CD4-positive, alpha-beta T cell (primary cell): ENCODE results near the gene SGTA. TPM values are rescaled to one million over a fixed set of nuclear protein-coding genes. Genes with fewer than 3 reads are reported as not detected.
A peak's percentile ranks its signal among the peaks of the same experiment; 100 is the strongest.

Experiments used
- ATAC-seq: fragments of 200-7000 bp; cut with Tn5 transposase; one replicate; pipeline ENCODE4 v1.10.0; 2022; ENCODE audit warnings: mild to moderate bottlenecking; ENCODE audit not compliant: poor library complexity
- CTCF ChIA-PET: fragments of 350-600 bp; sonication (Branson Sonifier 250); formaldehyde crosslinking; loops from one replicate; lab custom pipeline; 2021; ENCODE audit warnings: antibody characterized with exemption, inconsistent platforms; lab: Charles Lee
- POLR2A ChIA-PET: fragments of 350-600 bp; sonication (Branson Sonifier 250); formaldehyde crosslinking; loops from one replicate; lab custom pipeline; 2021; ENCODE audit warnings: antibody characterized with exemption, inconsistent platforms; lab: Charles Lee
- DNase-seq, 14 experiments: peaks; one replicate each; pipeline ENCODE4 v3.0.0-alpha.2; 2013 to 2020; ENCODE audit warnings: mixed read lengths in 2 of 14
- H3K27ac ChIP-seq, 2 donors: one replicate each; pipeline versions ENCODE4 v1.5.1 to v1.7.0; 2013; ENCODE audit warnings: low read length in 2 of 2, low read depth in 1 of 2, mild to moderate bottlenecking in 1 of 2
- H3K27me3 ChIP-seq, 2 experiments: 1 replicate in 1 of 2; 2 replicates in 1 of 2; pipeline versions ENCODE4 v1.6.1 to v1.7.0; 2013; ENCODE audit warnings: low read length in 2 of 2, control low read depth in 1 of 2, mild to moderate bottlenecking in 1 of 2, moderate library complexity in 1 of 2; ENCODE audit not compliant: insufficient read depth in 2 of 2, control insufficient read depth in 1 of 2
- H3K36me3 ChIP-seq: one replicate; pipeline ENCODE4 v1.6.1; 2013; ENCODE audit warnings: low read length, control low read depth; ENCODE audit not compliant: insufficient read depth
- H3K4me1 ChIP-seq: one replicate; pipeline ENCODE4 v1.6.1; 2013; ENCODE audit warnings: low read length, control low read depth; ENCODE audit not compliant: insufficient read depth
- H3K4me3 ChIP-seq: one replicate; pipeline ENCODE4 v1.5.1; 2013; ENCODE audit warnings: mild to moderate bottlenecking, low read length, moderate library complexity
- H3K9me3 ChIP-seq, 2 experiments: 1 replicate in 1 of 2; 2 replicates in 1 of 2; pipeline versions ENCODE4 v1.6.1 to v1.7.0; 2013; ENCODE audit warnings: low read length in 2 of 2, mild to moderate bottlenecking in 2 of 2, control low read depth in 1 of 2, moderate library complexity in 1 of 2; ENCODE audit not compliant: control insufficient read depth in 1 of 2, insufficient read depth in 1 of 2
- H3K27ac Mint-ChIP-seq: one replicate; pipeline ENCODE4 v1.8.0; 2020; ENCODE audit warnings: mixed read lengths
- H3K27me3 Mint-ChIP-seq: one replicate; pipeline ENCODE4 v1.8.0; 2021; ENCODE audit warnings: mixed read lengths
- H3K36me3 Mint-ChIP-seq: one replicate; pipeline ENCODE4 v1.8.0; 2021; ENCODE audit warnings: low read depth, mixed read lengths
- H3K4me1 Mint-ChIP-seq: one replicate; pipeline ENCODE4 v1.8.0; 2021; ENCODE audit warnings: low read depth, mixed read lengths
- H3K4me3 Mint-ChIP-seq: one replicate; pipeline ENCODE4 v1.8.0; 2020; ENCODE audit warnings: mild to moderate bottlenecking, mixed read lengths
- H3K9me3 Mint-ChIP-seq: one replicate; pipeline ENCODE4 v1.8.0; 2020; ENCODE audit warnings: mixed read lengths
- CTCF ChIP-seq: fragments of 200-600 bp; IDR thresholded peaks from one replicate; pipeline ENCODE4 v1.8.0; 2022; ENCODE audit warnings: antibody characterized with exemption, mild to moderate bottlenecking
- intact Hi-C, 2 experiments: fragments of 100-400 bp; cut with DNase I in 1 of 2; cut with micrococcal nuclease in 1 of 2; formaldehyde crosslinking; loops; one replicate each; pipeline versions ENCODE4 v1.15.1 to v1.9.0; 2023 to 2025; cut with DNase I, micrococcal nuclease
- total RNA-seq, 174 experiments: library from RNA in 2 of 174; stranded (reverse) in 2 of 174; gene quantifications; one replicate each; pipeline ENCODE4 v1.2.3 and lab custom pipeline; 2021 to 2026

SGTA gene
- total RNA-seq, 2 experiments from 2014 or later: 28.3 to 29.7 TPM

- DNase-seq: peak in 1 of 14 experiments; percentile 13
- Histone ChIP-seq H3K4me3 (no peak within 1 kb of the TSS), H3K27ac (no peak within 1 kb of the TSS), H3K4me1 (peaks cover 11% of the 10 kb centered on the region), H3K27me3 (peaks cover 40 to 45% of the 10 kb centered on the region in 2 experiments), H3K36me3 (no peaks in the 10 kb centered on the region), H3K9me3 (peaks cover 0 to 35% of the 10 kb centered on the region in 2 experiments)
- Mint-ChIP-seq H3K9me3 (no peaks in the 10 kb centered on the region), H3K4me1 (peaks cover 5% of the 10 kb centered on the region), H3K27ac (no peak within 1 kb of the TSS), H3K36me3 (no peaks in the 10 kb centered on the region), H3K27me3 (peaks cover 32% of the 10 kb centered on the region), H3K4me3 (peak within 1 kb of the TSS; percentile 11)
- CTCF ChIA-PET: no interaction called here
- no peak for TF ChIP-seq CTCF
- ATAC-seq: no peak
- intact Hi-C loops: no loop called here
- POLR2A ChIA-PET: no interaction called here
Measured at GRCh38 chr19:2720777-2721569, 62.1 kb downstream of the SGTA start, which contains the start of gene DIRAS1. Gene DIRAS1 (minus strand): TSS chr19:2721372. CDS start chr19:2717806, 3,566 bp downstream.

DNA sequence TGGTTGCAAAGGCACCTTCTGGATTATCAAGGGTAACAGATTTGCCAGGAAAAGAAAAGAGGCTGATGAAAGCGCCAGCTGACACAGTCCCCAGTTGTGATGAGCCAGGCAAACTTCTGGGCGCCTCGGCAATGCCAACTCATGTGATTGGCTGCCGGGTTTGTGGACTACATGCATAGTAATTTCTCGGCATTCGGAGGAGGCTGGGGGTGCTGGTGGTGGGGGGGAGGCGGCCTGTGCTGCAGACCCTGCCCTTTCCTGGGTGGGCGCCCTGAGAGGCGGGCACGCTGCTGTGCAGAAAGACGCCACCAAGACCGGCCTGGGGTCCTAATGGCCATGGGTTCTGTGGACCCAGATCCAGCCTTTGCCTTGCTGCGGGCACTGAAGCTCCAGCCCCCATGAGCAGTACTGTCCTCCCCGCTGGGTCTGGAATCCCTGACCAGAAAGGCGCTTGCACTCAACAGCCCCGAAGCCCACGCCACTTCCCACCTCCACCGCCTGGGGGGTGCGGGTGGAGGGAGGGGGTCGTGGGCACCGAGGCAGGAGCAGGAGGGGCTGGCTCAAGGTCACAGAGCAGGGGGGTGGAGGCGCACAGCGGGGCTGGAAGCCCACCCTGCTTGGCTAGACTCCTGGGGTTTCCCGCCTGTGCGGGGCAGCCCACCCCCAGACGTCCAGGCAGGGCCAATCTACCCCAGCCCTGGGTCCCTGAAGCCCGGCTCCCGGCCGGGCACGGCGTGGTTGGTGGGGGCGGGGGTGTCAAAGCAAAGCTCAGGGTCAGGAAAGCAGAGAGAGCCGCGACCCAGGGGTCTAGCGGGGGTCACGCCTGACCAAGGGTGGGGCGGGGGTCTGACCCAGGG, 62.9 kb downstream of the SGTA start:
- H3K27me3 ChIP-seq: peaks cover 40 to 42% of the 10 kb centered on the region in 2 experiments

More for the DNA sequence above, 62.9 kb downstream of the SGTA start:
- Mint-ChIP-seq H3K9me3 (peaks cover 3% of the 10 kb centered on the region), H3K36me3 (no peaks in the 10 kb centered on the region), H3K27ac (no peak overlapping the region), H3K4me3 (peak overlapping the region; percentile 71), H3K4me1 (peaks cover 13% of the 10 kb centered on the region), H3K27me3 (peaks cover 29% of the 10 kb centered on the region)
- Histone ChIP-seq H3K4me3 (no peak overlapping the region), H3K36me3 (no peaks in the 10 kb centered on the region), H3K27ac (no peak overlapping the region), H3K9me3 (peaks cover 0 to 41% of the 10 kb centered on the region in 2 experiments), H3K4me1 (peaks cover 11% of the 10 kb centered on the region)
- ATAC-seq (no peak), DNase-seq (peak in 1 of 14 experiments; percentile 13)
- TF ChIP-seq CTCF: no peak
- intact Hi-C loops: no loop called here
- ChIA-PET POLR2A (no interaction called here), CTCF (no interaction called here)
